WTC11 (cell line): ENCODE results near the gene ARHGAP8. TPM values are rescaled to one million over a fixed set of nuclear protein-coding genes. Genes with fewer than 3 reads are reported as not detected.

Experiments
- ATAC-seq: fragments of 200-7000 bp; cut with Tn5 transposase; 2 replicates; pipeline ENCODE4 v1.10.0; 2021; ENCODE audit warnings: mild to moderate bottlenecking, moderate library complexity
- CTCF ChIA-PET: fragments of 300-600 bp; sonication (Branson Sonifier 250); formaldehyde crosslinking; loops from one replicate; lab custom pipeline; 2021; ENCODE audit warnings: antibody characterized with exemption; lab: Charles Lee
- POLR2A ChIA-PET: fragments of 350-600 bp; sonication (Branson Sonifier 250); formaldehyde crosslinking; loops from one replicate; lab custom pipeline; 2021; ENCODE audit warnings: antibody characterized with exemption; lab: Charles Lee
- DNase-seq: peaks from one replicate; pipeline ENCODE4 v3.0.0; 2021; ENCODE audit warnings: low spot score
- H3K27ac Mint-ChIP-seq: 2 replicates; pipeline ENCODE4 v1.8.0; 2021; ENCODE audit warnings: mixed read lengths
- H3K27me3 Mint-ChIP-seq: 2 replicates; pipeline ENCODE4 v1.8.0; 2021; ENCODE audit warnings: low read depth, mild to moderate bottlenecking, moderate library complexity, mixed read lengths
- H3K36me3 Mint-ChIP-seq: 2 replicates; pipeline ENCODE4 v1.8.0; 2021; ENCODE audit warnings: mixed read lengths
- H3K4me1 Mint-ChIP-seq: 2 replicates; pipeline ENCODE4 v1.8.0; 2022; ENCODE audit warnings: mixed read lengths
- H3K4me3 Mint-ChIP-seq: 2 replicates; pipeline ENCODE4 v1.8.0; 2021; ENCODE audit warnings: mild to moderate bottlenecking, moderate library complexity, mixed read lengths
- H3K9me3 Mint-ChIP-seq: 2 replicates; pipeline ENCODE4 v1.8.0; 2021; ENCODE audit warnings: mixed read lengths
- AR ChIP-seq: fragments of 250-450 bp; sonication (Bioruptor Pico); IDR thresholded peaks from 2 replicates; pipeline ENCODE4 v1.9.0; 2021; ENCODE audit warnings: mild to moderate bottlenecking
- ATF1 ChIP-seq: sonication (generic); formaldehyde crosslinking; IDR thresholded peaks from 2 replicates; pipeline ENCODE4 v1.8.1; 2023; ENCODE audit warnings: mild to moderate bottlenecking, moderate library complexity, missing genetic modification reagents
- CDX4 ChIP-seq: fragments of 250-450 bp; sonication (Bioruptor Pico); IDR thresholded peaks from 2 replicates; pipeline ENCODE4 v1.9.0; 2021; ENCODE audit warnings: moderate library complexity, mild to moderate bottlenecking, inconsistent platforms, borderline replicate concordance
- ELF4 ChIP-seq: sonication (generic); formaldehyde crosslinking; IDR thresholded peaks from 2 replicates; pipeline ENCODE4 v1.8.1; 2022; ENCODE audit warnings: low read depth, mild to moderate bottlenecking, moderate library complexity, missing genetic modification reagents
- ERG ChIP-seq: fragments of 250-450 bp; sonication (Bioruptor Pico); IDR thresholded peaks from 2 replicates; pipeline ENCODE4 v1.8.0; 2021; ENCODE audit warnings: mild to moderate bottlenecking
- GRHL2 ChIP-seq: fragments of 250-450 bp; sonication (Bioruptor Pico); IDR thresholded peaks from 2 replicates; pipeline ENCODE4 v1.8.0; 2022; ENCODE audit warnings: mild to moderate bottlenecking, moderate library complexity; ENCODE audit not compliant: insufficient replicate concordance, severe bottlenecking
- HMGA2 ChIP-seq: fragments of 250-450 bp; sonication (Bioruptor Pico); IDR thresholded peaks from 2 replicates; pipeline ENCODE4 v1.4.0; 2021; ENCODE audit warnings: mild to moderate bottlenecking, moderate library complexity
- IRF2 ChIP-seq: sonication (generic); formaldehyde crosslinking; IDR thresholded peaks from 2 replicates; pipeline ENCODE4 v1.8.0; 2022; ENCODE audit warnings: low read depth, missing genetic modification reagents, borderline replicate concordance
- MYBL2 ChIP-seq: sonication (generic); formaldehyde crosslinking; IDR thresholded peaks from 2 replicates; pipeline ENCODE4 v1.8.1; 2023; ENCODE audit warnings: mild to moderate bottlenecking, moderate library complexity, missing genetic modification reagents
- NR2C2 ChIP-seq: sonication (generic); formaldehyde crosslinking; IDR thresholded peaks from 2 replicates; pipeline ENCODE4 v1.8.0; 2022; ENCODE audit warnings: mild to moderate bottlenecking, missing genetic modification reagents
- PRDM15 ChIP-seq: sonication (generic); formaldehyde crosslinking; IDR thresholded peaks from 2 replicates; pipeline ENCODE4 v1.8.0; 2022; ENCODE audit warnings: missing genetic modification reagents
- ZNF121 ChIP-seq: sonication (generic); formaldehyde crosslinking; IDR thresholded peaks from 2 replicates; pipeline ENCODE4 v1.8.0; 2023; ENCODE audit warnings: missing genetic modification reagents
- ZNF281 ChIP-seq: sonication (generic); formaldehyde crosslinking; IDR thresholded peaks from 2 replicates; pipeline ENCODE4 v1.8.0; 2023; ENCODE audit warnings: mild to moderate bottlenecking, missing genetic modification reagents
- total RNA-seq: library from RNA; stranded (reverse); gene quantifications from 3 replicates; pipeline ENCODE4 v1.2.3, GENCODE V29; 2021

ARHGAP8 gene
- total RNA-seq, 1 experiment from 2014 or later: 61.4 TPM

GRCh38 chr22:44786136-44786535, 33.8 kb downstream of the ARHGAP8 start (continued):
- no peak for TF ChIP-seq NR2C2 (CRISPR knock-in tag)
- no peak for TF ChIP-seq ERG (CRISPR knock-in tag)
- no peak for TF ChIP-seq HMGA2 (CRISPR knock-in tag)
- TF ChIP-seq PRDM15 (CRISPR knock-in tag): no peak
- TF ChIP-seq MYBL2 (CRISPR knock-in tag): no peak
- TF ChIP-seq ATF1 (CRISPR knock-in tag): no peak
- TF ChIP-seq ELF4 (CRISPR knock-in tag): no peak
- no peak for TF ChIP-seq AR (CRISPR knock-in tag)
- no peak for TF ChIP-seq GRHL2 (CRISPR knock-in tag)
- TF ChIP-seq ZNF281: no peak
- no peak for TF ChIP-seq IRF2
- TF ChIP-seq, all 79 proteins: peak for 0

GRCh38 chr22:44786610-44787009, 34.2 kb downstream of the ARHGAP8 start:
- ATAC-seq: no peak
- TF ChIP-seq AR (CRISPR knock-in tag): no peak
- TF ChIP-seq ZNF121 (CRISPR knock-in tag): peak; percentile 89
- no peak for TF ChIP-seq CDX4 (CRISPR knock-in tag)
- TF ChIP-seq, all 79 proteins: peak for 1
- POLR2A ChIA-PET: no interaction called here
- Mint-ChIP-seq H3K9me3 (peaks cover 5% of the 10 kb centered on the region; the same call in 1 of the 2 replicates), H3K4me1 (peaks cover 12% of the 10 kb centered on the region), H3K27ac (no peak overlapping the region), H3K36me3 (peaks cover 36% of the 10 kb centered on the region), H3K27me3 (no peaks in the 10 kb centered on the region), H3K4me3 (no peak overlapping the region)
- CTCF ChIA-PET: interaction anchor here (1.2 kb wide), 1 partner anchor 34 kb away, joined by 5 read pairs; no protein-coding TSS in a partner anchor
- no peak for DNase-seq
